GM21367 (cell line): ENCODE measurements around the gene TMEM260.

ENCODE experiments used
- ATAC-seq: cut with Tn5 transposase; IDR thresholded peaks from one replicate; pipeline ENCODE4 v1.9.1; 2021; ENCODE audit not compliant: unreplicated experiment

Gene TMEM260

GRCh38 chr14:56579345-56580220 lies at the start of gene TMEM260:
Gene TMEM260 (plus strand): TSS chr14:56579798. CDS start chr14:56579915, 117 bp downstream.
- ATAC-seq: peak; percentile 86

- no peak for ATAC-seq
Measured at GRCh38 chr14:56532546-56532945, 47.1 kb upstream of the TMEM260 start.

DNA sequence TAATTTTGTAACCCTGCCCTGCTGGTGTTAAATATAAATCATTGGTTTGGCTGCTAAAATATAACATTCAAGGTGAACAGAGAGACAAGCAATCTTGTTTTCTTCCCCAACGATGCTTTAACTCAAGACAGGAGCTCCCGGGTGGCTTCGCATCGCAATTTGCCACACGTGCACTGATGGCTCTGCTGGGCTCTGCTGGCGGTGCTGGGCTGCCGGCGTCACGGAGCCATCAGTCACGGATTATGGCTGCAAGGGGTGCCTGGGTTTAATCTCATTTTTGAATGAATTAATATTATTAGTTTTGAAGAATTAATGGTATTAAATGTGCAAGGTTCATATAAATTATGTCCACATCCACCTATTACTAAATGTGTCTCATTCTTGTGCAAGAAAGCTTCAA lies 44.9 kb upstream of the TMEM260 start:
- ATAC-seq: no peak

DNA sequence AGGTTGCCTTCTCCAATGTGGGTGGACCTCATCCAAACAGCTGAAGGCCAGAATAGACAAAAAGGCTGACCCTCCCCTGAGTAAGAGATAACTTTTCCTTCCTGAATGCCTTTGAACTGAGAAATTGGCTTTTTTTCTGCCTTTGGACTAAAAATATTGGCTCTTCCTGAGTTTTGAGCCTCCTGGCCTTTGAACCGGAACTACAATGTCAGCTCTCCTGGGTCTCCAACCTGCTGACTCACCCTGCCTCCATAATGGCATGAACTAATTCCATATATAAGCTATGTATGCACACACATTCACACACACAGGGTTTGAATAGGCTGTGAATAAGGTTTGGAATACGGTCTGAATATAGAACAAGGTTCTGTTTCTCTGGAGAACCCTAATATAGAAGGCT lies 39.7 kb upstream of the TMEM260 start:
- no peak for ATAC-seq

GRCh38 chr14:56543436-56543835 lies 36.2 kb upstream of the TMEM260 start:
- ATAC-seq: no peak

- ATAC-seq: no peak
Measured at GRCh38 chr14:56549721-56550120, 29.9 kb upstream of the TMEM260 start.

- no peak for ATAC-seq
Measured at GRCh38 chr14:56552615-56553014, 27.0 kb upstream of the TMEM260 start.

DNA sequence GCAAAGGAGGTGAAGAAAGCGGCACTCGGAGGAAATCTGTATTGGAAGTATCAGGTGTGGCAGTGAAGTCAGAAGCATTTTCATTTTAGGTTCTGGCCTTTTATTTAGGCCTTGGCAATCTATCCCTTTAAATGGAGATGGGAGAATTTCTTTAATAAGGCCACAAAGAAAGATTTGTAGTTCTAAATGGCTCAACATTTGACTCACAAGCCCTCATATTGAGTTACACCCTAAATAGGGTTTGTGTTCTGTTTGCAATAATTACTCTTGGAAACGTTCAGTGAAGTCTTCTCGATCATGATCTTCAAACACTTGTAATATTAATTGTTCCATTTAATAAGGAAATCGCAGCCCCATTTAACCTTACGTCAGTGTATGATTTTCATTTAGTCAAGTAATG lies 25.3 kb upstream of the TMEM260 start:
- ATAC-seq: no peak

- no peak for ATAC-seq
Measured at GRCh38 chr14:56555921-56556570, 23.6 kb upstream of the TMEM260 start.

DNA sequence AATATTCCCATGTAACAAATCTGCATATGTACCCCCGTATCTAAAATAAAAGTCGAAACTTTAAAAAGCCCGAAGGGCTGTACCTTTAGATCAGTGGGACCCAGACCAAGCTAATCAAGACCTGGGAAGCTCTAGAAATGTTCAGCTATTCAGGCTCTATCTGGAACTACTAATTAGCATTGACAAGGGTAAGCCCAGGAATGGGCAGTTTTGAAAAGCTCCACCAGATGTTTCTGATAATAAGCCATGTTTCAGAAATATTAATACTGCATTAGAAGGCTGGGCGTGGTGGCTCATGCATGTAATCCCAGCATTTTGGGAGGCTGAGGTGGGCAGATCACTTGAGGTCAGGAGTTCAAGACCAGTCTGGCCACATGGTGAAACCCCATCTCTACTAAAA lies 20.4 kb upstream of the TMEM260 start:
- no peak for ATAC-seq

DNA sequence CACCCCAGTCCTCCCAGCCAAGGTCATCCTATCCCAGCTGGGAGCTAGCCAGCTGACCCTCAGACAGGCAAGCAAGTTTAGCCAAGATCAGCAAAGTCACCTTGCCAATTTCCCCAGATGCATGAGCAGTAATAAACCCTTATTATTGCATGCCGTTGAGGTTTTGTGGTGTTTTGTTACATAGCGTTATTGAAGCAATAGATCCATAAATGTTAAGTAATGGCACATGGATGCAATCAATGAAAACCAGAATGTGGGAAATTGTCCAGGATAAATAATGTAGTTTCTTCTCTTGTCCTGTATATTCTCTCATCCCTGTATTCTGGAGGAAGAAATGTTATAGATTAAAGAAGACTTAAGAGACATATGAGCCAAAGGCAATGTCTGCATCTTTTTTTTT lies 18.0 kb upstream of the TMEM260 start:
- no peak for ATAC-seq

GRCh38 chr14:56562883-56563282 lies 16.7 kb upstream of the TMEM260 start:
- no peak for ATAC-seq

- ATAC-seq: no peak
Measured at GRCh38 chr14:56569174-56569573, 10.4 kb upstream of the TMEM260 start.

GRCh38 chr14:56570295-56570694 lies 9.3 kb upstream of the TMEM260 start:
- no peak for ATAC-seq

GRCh38 chr14:56580221-56580711 lies 668 bp downstream of the TMEM260 start:
- ATAC-seq: no peak

DNA sequence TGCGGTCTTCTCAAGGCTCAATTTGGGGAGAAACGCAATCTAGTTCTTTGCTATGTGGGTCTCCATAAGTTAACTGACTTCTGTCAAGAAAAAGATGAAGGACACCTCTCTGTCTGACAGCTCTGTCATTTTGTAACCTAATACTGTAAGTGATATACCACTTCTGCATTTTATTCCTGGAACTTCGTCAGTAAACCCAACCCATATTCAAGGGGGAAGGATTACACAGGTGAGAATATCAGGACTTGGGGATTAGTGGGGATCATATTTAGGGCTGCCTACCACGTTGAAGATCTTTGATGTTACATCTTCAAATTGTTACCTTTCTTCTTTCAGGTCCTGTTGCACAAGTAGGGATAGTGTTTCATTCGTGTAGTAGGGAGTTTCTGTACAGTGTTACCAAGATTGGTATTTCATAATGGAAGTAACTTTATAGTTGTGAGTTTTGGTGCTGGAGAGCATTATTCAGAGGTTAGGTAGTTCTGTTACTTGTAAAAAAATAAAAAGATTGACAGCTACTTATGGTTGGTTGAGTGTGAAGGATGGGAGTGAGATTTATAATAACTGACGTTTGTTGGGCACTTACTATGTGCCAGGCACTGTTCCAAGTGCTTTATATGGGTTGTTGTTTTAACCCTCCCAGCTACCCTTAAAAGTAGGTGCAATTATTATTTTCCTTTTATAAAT lies 1.6 kb downstream of the TMEM260 start:
- ATAC-seq: no peak

GRCh38 chr14:56585461-56586084 lies 6.0 kb downstream of the TMEM260 start:
- no peak for ATAC-seq

GRCh38 chr14:56587701-56588100 lies 8.1 kb downstream of the TMEM260 start:
- ATAC-seq: no peak

- no peak for ATAC-seq
Measured at GRCh38 chr14:56590535-56590960, 10.9 kb downstream of the TMEM260 start.

DNA sequence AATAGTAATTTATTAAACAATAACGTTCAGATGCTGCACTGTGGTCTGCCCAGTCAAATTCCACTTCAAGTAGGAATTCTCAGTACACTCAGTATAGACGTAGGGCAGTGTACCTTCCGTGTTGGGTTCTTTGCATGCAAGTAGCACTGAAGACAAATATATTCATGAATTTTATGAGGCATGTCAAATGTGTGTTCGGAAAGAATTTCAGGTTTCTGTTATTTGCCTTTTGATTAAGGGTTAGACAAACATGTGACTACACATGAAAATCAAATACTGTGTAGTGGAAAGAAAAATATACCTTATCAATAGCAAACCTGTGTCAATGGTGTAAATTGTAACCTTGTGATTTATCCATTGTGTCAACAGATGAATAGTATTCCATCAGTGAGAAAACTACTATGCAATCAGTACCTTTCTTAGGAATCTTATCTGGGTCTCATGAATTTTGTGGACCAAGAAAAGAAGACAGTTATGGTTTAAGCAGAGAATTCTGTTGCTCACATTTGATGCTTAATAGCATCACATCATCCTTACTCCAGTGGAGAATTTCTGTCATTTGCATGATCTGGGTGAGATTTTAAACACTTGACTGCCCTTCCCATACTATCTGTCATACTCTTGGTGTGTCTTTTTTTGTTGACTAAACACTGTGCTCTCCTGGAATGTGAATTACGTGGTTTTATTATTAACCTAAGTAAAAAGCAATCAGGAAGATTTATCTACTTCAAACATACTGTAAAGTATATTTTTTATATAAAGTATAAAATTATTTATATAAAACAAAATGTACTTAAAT lies 13.3 kb downstream of the TMEM260 start:
- no peak for ATAC-seq
